ENCODE data around the gene SART3.
A peak's percentile ranks its signal among the peaks of the same experiment; 100 is the strongest.
"Not testable (repeated sequence)": the region's sequence is repeated elsewhere in the genome, so short reads cannot be mapped to it uniquely, and the experiment has no call there.

The SART3 gene

GRCh38 chr12:108582978-108583770, 22.2 kb upstream of the SART3 start:
- no peak for FAIRE-seq

GRCh38 chr12:108582509-108582908, 21.5 kb upstream of the SART3 start:
- DNase-seq (ENCODE audit: insufficient read length, low spot score) (no peak), FAIRE-seq (no peak)

More at GRCh38 chr12:108582978-108583770, 22.2 kb upstream of the SART3 start:
- DNase-seq (ENCODE audit: insufficient read length, low spot score): no peak

- DNase-seq (ENCODE audit: insufficient read length, low spot score): no peak
- FAIRE-seq: no peak
These were observed 20.6 kb upstream of the SART3 start for GRCh38 chr12:108581311-108582227.

GRCh38 chr12:108580531-108580930, 19.6 kb upstream of the SART3 start:
- no peak for DNase-seq (ENCODE audit: insufficient read length, low spot score)
- no peak for FAIRE-seq

GRCh38 chr12:108578813-108579212, 17.8 kb upstream of the SART3 start:
- FAIRE-seq (peak; percentile 16), DNase-seq (ENCODE audit: insufficient read length, low spot score) (no peak)

GRCh38 chr12:108578264-108578663, 17.3 kb upstream of the SART3 start:
- DNase-seq (ENCODE audit: insufficient read length, low spot score) (no peak), FAIRE-seq (peak; percentile 97)

- FAIRE-seq (peak; percentile 98), DNase-seq (ENCODE audit: insufficient read length, low spot score) (no peak)
These were observed 16.5 kb upstream of the SART3 start for GRCh38 chr12:108577458-108577857.

- FAIRE-seq (no peak), DNase-seq (ENCODE audit: insufficient read length, low spot score) (no peak)
These were observed 15.8 kb upstream of the SART3 start for GRCh38 chr12:108576660-108577234.

GRCh38 chr12:108575199-108575912, 14.4 kb upstream of the SART3 start:
- FAIRE-seq (no peak), DNase-seq (ENCODE audit: insufficient read length, low spot score) (no peak)

- not testable (repeated sequence) for FAIRE-seq; DNase-seq (ENCODE audit: insufficient read length, low spot score)
These were observed 13.3 kb upstream of the SART3 start for GRCh38 chr12:108574276-108574675.

- DNase-seq (ENCODE audit: insufficient read length, low spot score) (no peak), FAIRE-seq (no peak)
These were observed 12.3 kb upstream of the SART3 start for GRCh38 chr12:108573317-108573716.

GRCh38 chr12:108572166-108572790, 11.3 kb upstream of the SART3 start:
- FAIRE-seq: no peak
- DNase-seq (ENCODE audit: insufficient read length, low spot score): no peak

GRCh38 chr12:108571609-108572165, 10.7 kb upstream of the SART3 start:
- DNase-seq (ENCODE audit: insufficient read length, low spot score) (no peak), FAIRE-seq (no peak)

- no peak for FAIRE-seq
These were observed 10.0 kb upstream of the SART3 start for GRCh38 chr12:108570743-108571608.

GRCh38 chr12:108568338-108569154, 7.6 kb upstream of the SART3 start:
- no peak for FAIRE-seq

More at GRCh38 chr12:108570743-108571608, 10.0 kb upstream of the SART3 start:
- peak; percentile 41 for DNase-seq (ENCODE audit: insufficient read length, low spot score)

GRCh38 chr12:108567406-108568337, 6.7 kb upstream of the SART3 start:
- DNase-seq (ENCODE audit: insufficient read length, low spot score): no peak
- FAIRE-seq: no peak

More at GRCh38 chr12:108568338-108569154, 7.6 kb upstream of the SART3 start:
- DNase-seq (ENCODE audit: insufficient read length, low spot score): no peak

GRCh38 chr12:108566452-108566851, 5.5 kb upstream of the SART3 start:
- DNase-seq (ENCODE audit: insufficient read length, low spot score) (no peak), FAIRE-seq (no peak)
